ENCODE measurements around the gene IKZF1. TPM values are rescaled to one million over a fixed set of nuclear protein-coding genes. Genes with fewer than 3 reads are reported as not detected.
A peak's percentile ranks its signal among the peaks of the same experiment; 100 is the strongest.

Gene IKZF1
- total and polyA plus RNA-seq, 9 of the 15 experiments (the other 6 are each of a cell fraction or from before 2014, with no cell fraction given): 12.6 to 85.3 (median 44.7) TPM

DNA sequence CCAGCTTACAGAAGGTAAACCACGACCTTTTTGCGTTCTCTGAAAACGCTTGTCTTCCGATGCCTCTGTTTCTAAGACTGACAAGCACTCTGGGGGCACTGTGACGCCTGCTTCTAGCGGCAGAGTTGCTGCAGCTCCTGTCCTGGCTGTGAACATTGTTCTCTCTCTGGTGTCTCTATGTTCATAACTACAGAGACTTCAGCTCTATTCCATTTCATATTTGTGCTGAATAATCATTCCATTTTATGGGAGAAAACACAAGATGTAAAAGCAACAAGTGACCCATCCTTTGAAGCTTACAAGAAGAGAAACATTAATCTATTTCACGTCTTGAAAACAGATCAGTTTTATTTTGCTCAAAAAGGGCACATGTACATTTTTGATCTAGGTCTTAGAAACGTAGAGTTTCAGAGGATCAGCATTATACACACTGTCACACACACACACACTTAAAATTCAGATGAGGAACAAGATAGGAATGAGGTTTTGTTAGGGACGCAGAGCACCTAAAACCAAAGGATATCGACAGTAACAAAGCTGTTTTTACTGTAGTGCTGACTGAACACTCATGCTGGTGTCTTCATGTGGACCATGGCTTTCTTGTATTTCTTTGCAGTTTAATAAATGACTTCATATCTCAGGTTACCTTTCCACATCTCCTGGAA, 3.0 kb downstream of the IKZF1 start:
- POLR2A ChIA-PET: interaction anchor here (0.8 to 1.4 kb wide), 2 partner anchors 32 to 43 kb away, joined by 3 to 4 read pairs; no protein-coding TSS in a partner anchor
- DNase-seq (ENCODE audit: extremely low read depth in 1 of 4, low spot score in 3 of 4) (peak; percentile 45 to 83 (median 52)), ATAC-seq (peak; percentile 63), FAIRE-seq (peak; percentile 79)
- Histone ChIP-seq H3K36me3 (ENCODE audit: control insufficient read depth, insufficient read depth, low read length) (peaks cover 6% of the 10 kb centered on the region; the same call in 2 of the 3 replicates), H3K27ac (ENCODE audit: extremely low read depth, low read depth, low read length) (peak overlapping the region; percentile 80), H3K4me2 (ENCODE audit: insufficient read depth, low read length) (peak overlapping the region; percentile 92), H4K20me1 (replicated peaks; ENCODE audit: control insufficient read depth, insufficient read depth, low read length) (no peaks in the 10 kb centered on the region), H3K27me3 (ENCODE audit: control insufficient read depth in 2 of 2, insufficient read depth in 2 of 2, low read length in 2 of 2) (no peaks in the 10 kb centered on the region), H3K9ac (ENCODE audit: insufficient read depth in 1 of 2, low read depth in 2 of 2, low read length in 2 of 2) (peak overlapping the region; percentile 70 to 78; a peak in 3 of 4 replicates), H3K9me1 (ENCODE audit: control insufficient read depth, insufficient read depth, low read length) (no peaks in the 10 kb centered on the region), H2AFZ (ENCODE audit: low read depth, low read length) (peak overlapping the region; percentile 48), H3K9me3 (replicated peaks; ENCODE audit: control insufficient read depth, insufficient read depth, low read depth, low read length) (no peaks in the 10 kb centered on the region), H3K4me1 (replicated peaks in 1 of 2; ENCODE audit: control insufficient read depth in 2 of 2, insufficient read depth in 2 of 2, low read length in 2 of 2) (peaks cover 27 to 42% of the 10 kb centered on the region in 2 experiments), H3K79me2 (ENCODE audit: control insufficient read depth, insufficient read depth, low read length) (peaks cover 81% of the 10 kb centered on the region), H3K4me3 (peak overlapping the region; percentile 70)
- in situ Hi-C loops (cut with MboI) (loop anchor here (5.0 kb wide), 1 partner anchor 100 kb away; no protein-coding TSS in a partner anchor), intact Hi-C loops (cut with micrococcal nuclease) (loop anchor here (1.0 to 5.0 kb wide), 6 partner anchors 33 to 110 kb away; no protein-coding TSS in a partner anchor)
- CTCF ChIA-PET (ENCODE audit: low intra/inter-chr PET ratio): no interaction called here
- no TSS peak for BruUV-seq (replicated peaks)
- WGBS (ENCODE audit: insufficient coverage, low coverage, missing lambda C conversion rate): 1% methylated on average over 10 of the region's 10 CpGs
- TF ChIP-seq RB1 (IDR thresholded peaks at IDR 0.05; ENCODE audit: low read depth) (0 out of 2 replicates have a peak, but pooled peaks have one; percentile 9), SMARCC2 (IDR thresholded peaks at IDR 0.05; ENCODE audit: low read depth) (0 out of 2 replicates have a peak, but pooled peaks have one; percentile 19), CBX2 (IDR thresholded peaks at IDR 0.05; ENCODE audit: insufficient read depth, low read length, poor library complexity, severe bottlenecking) (no peak), TCFL5 (CRISPR knock-in tag; conservative IDR thresholded peaks at IDR 0.05) (no peak), SLC30A9 (CRISPR knock-in tag; IDR thresholded peaks at IDR 0.05) (no peak), HNRNPLL (IDR thresholded peaks at IDR 0.05; ENCODE audit: low read depth, low read length, poor library complexity, severe bottlenecking) (no peak), PTBP1 (IDR thresholded peaks at IDR 0.05; ENCODE audit: low read depth, low read length) (no peak), CREM (IDR thresholded peaks at IDR 0.05; ENCODE audit: low read depth) (peak; percentile 35; the same call in 1 of the 2 replicates), XRCC3 (IDR thresholded peaks at IDR 0.05) (no peak), THRAP3 (IDR thresholded peaks at IDR 0.05; ENCODE audit: borderline replicate concordance) (no peak), FOXA3 (CRISPR knock-in tag; conservative IDR thresholded peaks at IDR 0.05 in 1 of 2, IDR thresholded peaks at IDR 0.05 in 1 of 2) (no peak; a peak in 1 of 4 replicates), CSDE1 (IDR thresholded peaks at IDR 0.05) (0 out of 4 replicates have a peak, but pooled peaks of 1 of the 2 experiments have one; percentile 26), CEBPZ (IDR thresholded peaks at IDR 0.05; ENCODE audit: borderline replicate concordance, low read depth, low read length) (no peak)
- TF ChIP-seq, protein P1, sequence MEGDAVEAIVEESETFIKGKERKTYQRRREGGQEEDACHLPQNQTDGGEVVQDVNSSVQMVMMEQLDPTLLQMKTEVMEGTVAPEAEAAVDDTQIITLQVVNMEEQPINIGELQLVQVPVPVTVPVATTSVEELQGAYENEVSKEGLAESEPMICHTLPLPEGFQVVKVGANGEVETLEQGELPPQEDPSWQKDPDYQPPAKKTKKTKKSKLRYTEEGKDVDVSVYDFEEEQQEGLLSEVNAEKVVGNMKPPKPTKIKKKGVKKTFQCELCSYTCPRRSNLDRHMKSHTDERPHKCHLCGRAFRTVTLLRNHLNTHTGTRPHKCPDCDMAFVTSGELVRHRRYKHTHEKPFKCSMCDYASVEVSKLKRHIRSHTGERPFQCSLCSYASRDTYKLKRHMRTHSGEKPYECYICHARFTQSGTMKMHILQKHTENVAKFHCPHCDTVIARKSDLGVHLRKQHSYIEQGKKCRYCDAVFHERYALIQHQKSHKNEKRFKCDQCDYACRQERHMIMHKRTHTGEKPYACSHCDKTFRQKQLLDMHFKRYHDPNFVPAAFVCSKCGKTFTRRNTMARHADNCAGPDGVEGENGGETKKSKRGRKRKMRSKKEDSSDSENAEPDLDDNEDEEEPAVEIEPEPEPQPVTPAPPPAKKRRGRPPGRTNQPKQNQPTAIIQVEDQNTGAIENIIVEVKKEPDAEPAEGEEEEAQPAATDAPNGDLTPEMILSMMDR (IDR thresholded peaks at IDR 0.05 in 2 of 3, conservative IDR thresholded peaks at IDR 0.05 in 1 of 3; ENCODE audit: insufficient read depth in 2 of 3, low read depth in 1 of 3, low read length in 3 of 3): peak; percentile 13 to 29 (median 28); a peak in 2 of 6 replicates
- TF ChIP-seq, protein P2, sequence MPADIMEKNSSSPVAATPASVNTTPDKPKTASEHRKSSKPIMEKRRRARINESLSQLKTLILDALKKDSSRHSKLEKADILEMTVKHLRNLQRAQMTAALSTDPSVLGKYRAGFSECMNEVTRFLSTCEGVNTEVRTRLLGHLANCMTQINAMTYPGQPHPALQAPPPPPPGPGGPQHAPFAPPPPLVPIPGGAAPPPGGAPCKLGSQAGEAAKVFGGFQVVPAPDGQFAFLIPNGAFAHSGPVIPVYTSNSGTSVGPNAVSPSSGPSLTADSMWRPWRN (IDR thresholded peaks at IDR 0.05; ENCODE audit: low read depth): no peak
